ENCODE data around the gene MTARC2.

Gene MTARC2

DNA sequence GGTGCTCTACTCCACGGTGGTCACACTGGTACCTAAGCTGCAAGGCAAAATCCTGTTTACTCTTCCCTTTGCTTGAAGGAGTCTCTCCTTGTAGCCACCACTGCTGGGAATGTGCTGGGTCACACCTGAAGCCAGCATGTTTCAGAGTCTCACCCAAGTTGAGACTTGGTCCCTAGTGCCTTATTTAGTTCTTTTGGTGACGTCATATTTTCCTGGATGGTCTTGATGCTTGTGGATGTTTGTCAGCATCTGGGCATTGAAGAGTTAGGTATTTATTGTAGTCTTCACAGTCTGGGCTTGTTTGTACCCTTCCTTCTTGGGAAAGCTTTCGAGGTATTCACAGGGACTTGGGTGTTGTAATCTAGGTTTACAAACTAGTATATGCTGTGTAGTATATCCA is 5.6 kb upstream of the MTARC2 start:
- DNase-seq, result no peak
- in situ Hi-C loops (cut with HindIII; ENCODE audit: low pct_ligation_motif_present, low sequenced_read_pairs), result no loop called here
- Histone ChIP-seq H3K36me3 (replicated peaks) (no peaks in the 10 kb centered on the region), H3K27me3 (replicated peaks) (no peaks in the 10 kb centered on the region), H3K4me3 (ENCODE audit: low read depth, low read length) (no peak overlapping the region), H3K27ac (no peak overlapping the region)
- TF ChIP-seq, protein P1, sequence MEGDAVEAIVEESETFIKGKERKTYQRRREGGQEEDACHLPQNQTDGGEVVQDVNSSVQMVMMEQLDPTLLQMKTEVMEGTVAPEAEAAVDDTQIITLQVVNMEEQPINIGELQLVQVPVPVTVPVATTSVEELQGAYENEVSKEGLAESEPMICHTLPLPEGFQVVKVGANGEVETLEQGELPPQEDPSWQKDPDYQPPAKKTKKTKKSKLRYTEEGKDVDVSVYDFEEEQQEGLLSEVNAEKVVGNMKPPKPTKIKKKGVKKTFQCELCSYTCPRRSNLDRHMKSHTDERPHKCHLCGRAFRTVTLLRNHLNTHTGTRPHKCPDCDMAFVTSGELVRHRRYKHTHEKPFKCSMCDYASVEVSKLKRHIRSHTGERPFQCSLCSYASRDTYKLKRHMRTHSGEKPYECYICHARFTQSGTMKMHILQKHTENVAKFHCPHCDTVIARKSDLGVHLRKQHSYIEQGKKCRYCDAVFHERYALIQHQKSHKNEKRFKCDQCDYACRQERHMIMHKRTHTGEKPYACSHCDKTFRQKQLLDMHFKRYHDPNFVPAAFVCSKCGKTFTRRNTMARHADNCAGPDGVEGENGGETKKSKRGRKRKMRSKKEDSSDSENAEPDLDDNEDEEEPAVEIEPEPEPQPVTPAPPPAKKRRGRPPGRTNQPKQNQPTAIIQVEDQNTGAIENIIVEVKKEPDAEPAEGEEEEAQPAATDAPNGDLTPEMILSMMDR (IDR thresholded peaks at IDR 0.05; ENCODE audit: low read depth, low read length, missing control alignments), result no peak

DNA sequence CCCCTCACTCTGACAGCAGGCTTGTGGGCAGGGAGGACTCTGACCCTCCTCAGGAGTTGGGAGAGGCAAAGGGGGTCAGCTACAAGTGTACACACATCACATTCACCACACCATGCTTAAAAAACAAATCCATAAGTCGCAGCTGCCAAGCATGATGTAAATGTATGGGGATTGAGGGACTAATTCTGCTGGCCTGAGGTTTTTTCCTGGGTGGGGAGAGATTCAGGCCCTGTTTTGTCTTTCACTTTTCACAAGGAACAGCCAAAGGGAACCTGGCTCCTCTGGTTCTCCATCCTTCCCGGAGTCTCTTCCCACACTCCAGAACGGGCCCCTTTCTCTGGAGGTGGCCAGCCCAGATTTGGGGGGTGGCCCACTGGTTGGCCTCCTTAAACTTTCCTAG is 1.3 kb upstream of the MTARC2 start:
- H3K4me3 ChIP-seq (ENCODE audit: low read depth, low read length), result no peak overlapping the region
- no peak for DNase-seq
- TF ChIP-seq, protein P1 (IDR thresholded peaks at IDR 0.05; ENCODE audit: low read depth, low read length, missing control alignments), result no peak
- H3K27me3 ChIP-seq (replicated peaks), result no peaks in the 10 kb centered on the region
- H3K36me3 ChIP-seq (replicated peaks), result no peaks in the 10 kb centered on the region
- H3K27ac ChIP-seq, result no peak overlapping the region
- in situ Hi-C loops (cut with HindIII; ENCODE audit: low pct_ligation_motif_present, low sequenced_read_pairs), result no loop called here

DNA sequence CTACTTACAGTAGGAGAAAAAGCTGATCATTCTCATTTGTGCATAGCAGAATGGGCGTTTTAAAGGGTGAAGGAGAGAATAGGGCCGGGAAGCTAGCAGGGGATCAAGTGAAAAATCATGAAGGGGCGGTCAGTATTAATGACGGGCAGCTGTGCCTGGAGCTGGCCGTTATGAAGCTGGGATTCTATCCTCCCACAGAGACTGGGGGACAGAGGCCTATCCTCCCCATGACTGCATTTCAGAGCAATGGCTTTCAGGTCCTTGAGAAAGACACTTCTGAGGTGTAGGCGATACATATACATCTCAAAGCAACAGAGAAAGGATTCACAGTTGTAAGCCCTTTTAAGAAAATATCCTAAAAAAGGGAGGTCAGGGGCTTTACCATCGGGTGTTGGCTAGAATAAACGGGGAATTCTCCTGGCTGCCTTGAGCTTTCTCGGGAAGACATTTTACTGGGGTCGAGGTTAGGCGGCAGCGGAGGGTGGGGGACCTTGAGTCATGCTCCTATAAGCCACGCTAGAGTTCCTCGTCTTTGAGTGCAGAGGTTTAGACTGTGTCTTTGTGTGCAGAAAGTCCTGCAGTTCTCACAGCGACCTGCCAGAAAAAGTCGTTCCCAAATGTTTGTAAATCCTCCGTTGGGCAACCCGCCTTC is 559 bp upstream of the MTARC2 start:
- in situ Hi-C loops (cut with HindIII; ENCODE audit: low pct_ligation_motif_present, low sequenced_read_pairs), result no loop called here
- DNase-seq, result no peak
- Histone ChIP-seq H3K4me3 (ENCODE audit: low read depth, low read length) (peak overlapping the region; percentile 73), H3K36me3 (replicated peaks) (no peaks in the 10 kb centered on the region), H3K27me3 (replicated peaks) (no peaks in the 10 kb centered on the region), H3K27ac (no peak overlapping the region)
- TF ChIP-seq, protein P1 (IDR thresholded peaks at IDR 0.05; ENCODE audit: low read depth, low read length, missing control alignments), result no peak

DNA sequence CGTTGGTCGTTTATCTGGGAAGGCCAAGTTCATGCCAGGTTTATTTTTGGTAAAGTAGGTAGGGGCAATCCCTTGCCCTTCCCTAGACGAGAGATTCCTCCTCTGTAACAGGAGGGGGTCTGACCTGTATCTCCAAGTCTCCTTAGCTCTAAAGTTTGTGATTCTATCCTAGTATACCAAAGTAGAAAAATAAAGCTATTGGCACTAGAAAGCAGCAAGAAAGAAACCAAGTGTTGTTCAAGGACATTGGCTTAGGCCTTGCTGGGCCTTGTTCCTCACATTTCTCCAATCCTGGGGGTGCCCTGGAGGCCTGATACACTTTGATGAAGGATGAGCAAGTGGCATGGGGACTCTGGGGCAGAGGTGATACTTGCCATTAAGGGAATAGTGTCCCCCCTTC is 814 bp downstream of the MTARC2 start:
- Histone ChIP-seq H3K36me3 (replicated peaks) (no peaks in the 10 kb centered on the region), H3K27ac (no peak overlapping the region), H3K4me3 (ENCODE audit: low read depth, low read length) (peak overlapping the region; percentile 73), H3K27me3 (replicated peaks) (no peaks in the 10 kb centered on the region)
- no peak for DNase-seq
- in situ Hi-C loops (cut with HindIII; ENCODE audit: low pct_ligation_motif_present, low sequenced_read_pairs), result no loop called here
- TF ChIP-seq, protein P1 (IDR thresholded peaks at IDR 0.05; ENCODE audit: low read depth, low read length, missing control alignments), result no peak

DNA sequence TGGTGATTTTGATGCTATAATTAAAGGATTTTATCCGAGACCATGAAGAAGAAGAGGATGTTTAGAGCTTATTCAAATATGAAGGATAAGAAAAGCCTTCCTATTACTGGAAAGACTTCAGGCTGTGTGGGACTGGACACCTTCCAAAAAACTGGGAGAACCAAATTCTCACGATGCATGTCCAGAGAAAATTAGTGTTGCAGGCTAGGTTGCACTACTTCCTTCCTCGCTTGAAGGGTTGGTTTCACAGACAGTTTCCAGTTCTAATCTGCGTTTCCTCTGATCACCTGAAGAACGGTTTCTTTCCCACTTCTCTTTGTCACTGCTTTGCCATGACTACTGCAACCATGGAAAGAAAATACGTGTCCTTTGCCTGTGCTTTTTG is 2.0 kb downstream of the MTARC2 start:
- TF ChIP-seq, protein P1 (IDR thresholded peaks at IDR 0.05; ENCODE audit: low read depth, low read length, missing control alignments), result no peak
- no peak for DNase-seq
- in situ Hi-C loops (cut with HindIII; ENCODE audit: low pct_ligation_motif_present, low sequenced_read_pairs), result no loop called here
- H3K27me3 ChIP-seq (replicated peaks), result no peaks in the 10 kb centered on the region
- no peak overlapping the region for H3K27ac ChIP-seq
- H3K36me3 ChIP-seq (replicated peaks), result no peaks in the 10 kb centered on the region
- H3K4me3 ChIP-seq (ENCODE audit: low read depth, low read length), result no peak overlapping the region

DNA sequence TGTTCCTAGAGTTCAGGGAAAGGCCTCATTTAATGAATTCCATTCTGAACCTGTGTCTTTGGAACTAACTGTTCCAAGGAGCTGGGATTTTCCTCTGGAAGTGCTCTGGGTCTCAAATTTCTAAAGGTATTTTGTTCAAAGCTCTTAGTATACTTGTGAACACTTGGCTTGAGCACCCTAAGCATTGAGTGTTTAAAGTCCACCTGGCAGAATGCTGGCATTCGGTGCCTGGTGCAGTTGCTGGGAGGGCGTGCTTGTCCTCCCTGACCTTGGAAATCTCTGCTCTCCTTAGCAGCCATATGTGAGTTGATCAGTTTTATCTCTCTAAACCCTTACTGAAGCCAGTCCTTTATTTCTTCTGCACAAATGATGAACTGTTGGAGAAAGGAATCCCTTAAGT is 3.0 kb downstream of the MTARC2 start:
- Histone ChIP-seq H3K4me3 (ENCODE audit: low read depth, low read length) (no peak overlapping the region), H3K36me3 (replicated peaks) (no peaks in the 10 kb centered on the region), H3K27ac (no peak overlapping the region), H3K27me3 (replicated peaks) (no peaks in the 10 kb centered on the region)
- no peak for DNase-seq
- in situ Hi-C loops (cut with HindIII; ENCODE audit: low pct_ligation_motif_present, low sequenced_read_pairs), result no loop called here
- TF ChIP-seq, protein P1 (IDR thresholded peaks at IDR 0.05; ENCODE audit: low read depth, low read length, missing control alignments), result no peak

Data from brain microvascular endothelial cell (primary cell).